Right lobe of liver (tissue), 4 donors: ENCODE data around the gene CCDC185.

Experiments
- POLR2A ChIP-seq: fragments of 450-650 bp; IDR thresholded peaks from one replicate; pipeline ENCODE4 v1.6.1; 2017; ENCODE audit warnings: antibody characterized with exemption, mild to moderate bottlenecking
- TF ChIP-seq, protein P1 (sequence below), 4 donors: fragments of 200-600 bp in 3 of 4; fragments of 450-650 bp in 1 of 4; IDR thresholded peaks; one replicate each; pipeline versions ENCODE4 v1.5.1 to v1.8.0; 2016 to 2022; ENCODE audit warnings: antibody characterized with exemption in 4 of 4, mild to moderate bottlenecking in 2 of 4
- donor health status: DM: no; HTN: no; CAD: no.
- donor health status: DM: no; HTN: no; CAD: no.
- donor health status: DM: no; HTN: yes; CAD: no.

DNA sequence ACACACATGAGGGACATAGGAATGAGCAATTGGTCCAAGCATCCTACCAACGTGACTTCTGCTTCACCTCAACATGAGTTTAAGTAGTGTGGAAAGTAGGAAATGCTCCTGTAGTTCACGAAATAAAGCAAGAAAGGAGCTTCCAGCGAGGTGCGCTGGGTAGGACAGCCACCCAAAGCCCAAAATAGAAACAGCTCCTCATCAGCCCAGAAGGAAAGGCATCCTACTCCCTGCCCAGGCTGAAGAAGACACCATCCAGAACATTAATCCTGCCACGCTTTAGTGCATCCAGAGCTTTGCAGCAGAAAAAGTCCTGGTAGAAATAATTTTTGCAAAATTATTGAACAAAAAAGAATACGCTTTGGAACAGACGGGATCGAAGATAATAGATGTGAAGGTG lies 25.9 kb downstream of the CCDC185 start:
- TF ChIP-seq, protein P1, sequence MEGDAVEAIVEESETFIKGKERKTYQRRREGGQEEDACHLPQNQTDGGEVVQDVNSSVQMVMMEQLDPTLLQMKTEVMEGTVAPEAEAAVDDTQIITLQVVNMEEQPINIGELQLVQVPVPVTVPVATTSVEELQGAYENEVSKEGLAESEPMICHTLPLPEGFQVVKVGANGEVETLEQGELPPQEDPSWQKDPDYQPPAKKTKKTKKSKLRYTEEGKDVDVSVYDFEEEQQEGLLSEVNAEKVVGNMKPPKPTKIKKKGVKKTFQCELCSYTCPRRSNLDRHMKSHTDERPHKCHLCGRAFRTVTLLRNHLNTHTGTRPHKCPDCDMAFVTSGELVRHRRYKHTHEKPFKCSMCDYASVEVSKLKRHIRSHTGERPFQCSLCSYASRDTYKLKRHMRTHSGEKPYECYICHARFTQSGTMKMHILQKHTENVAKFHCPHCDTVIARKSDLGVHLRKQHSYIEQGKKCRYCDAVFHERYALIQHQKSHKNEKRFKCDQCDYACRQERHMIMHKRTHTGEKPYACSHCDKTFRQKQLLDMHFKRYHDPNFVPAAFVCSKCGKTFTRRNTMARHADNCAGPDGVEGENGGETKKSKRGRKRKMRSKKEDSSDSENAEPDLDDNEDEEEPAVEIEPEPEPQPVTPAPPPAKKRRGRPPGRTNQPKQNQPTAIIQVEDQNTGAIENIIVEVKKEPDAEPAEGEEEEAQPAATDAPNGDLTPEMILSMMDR (IDR thresholded peaks at IDR 0.05), result no peak
- no peak for TF ChIP-seq POLR2A
